Activated CD4-positive, alpha-beta T cell treated with anti-CD3 and anti-CD28 coated beads, Interleukin-2, amount 10 ng/mL, durations not matched to agents 24 days and 14 days (primary cell): Measurements from ENCODE around the gene PARP2. TPM values are rescaled to one million over a fixed set of nuclear protein-coding genes. Genes with fewer than 3 reads are reported as not detected.
A peak's percentile ranks its signal among the peaks of the same experiment; 100 is the strongest.

ENCODE experiments used
- DNase-seq: peaks from one replicate; pipeline ENCODE4 v3.0.0; 2022
- H3K27ac Mint-ChIP-seq: one replicate; pipeline ENCODE4 v1.8.0; 2022; ENCODE audit warnings: mild to moderate bottlenecking, mixed read lengths
- H3K27me3 Mint-ChIP-seq: one replicate; pipeline ENCODE4 v1.8.0; 2022; ENCODE audit warnings: mixed read lengths
- H3K36me3 Mint-ChIP-seq: one replicate; pipeline ENCODE4 v1.8.0; 2022; ENCODE audit warnings: low read depth, mild to moderate bottlenecking, mixed read lengths
- H3K4me1 Mint-ChIP-seq: one replicate; pipeline ENCODE4 v1.8.0; 2021; ENCODE audit warnings: mixed read lengths
- H3K4me3 Mint-ChIP-seq: one replicate; pipeline ENCODE4 v1.8.0; 2022; ENCODE audit warnings: mild to moderate bottlenecking, moderate library complexity, mixed read lengths
- H3K9me3 Mint-ChIP-seq: one replicate; pipeline ENCODE4 v1.8.0; 2021; ENCODE audit warnings: mixed read lengths
- intact Hi-C: fragments of 100-400 bp; cut with micrococcal nuclease; formaldehyde crosslinking; loops from one replicate; pipeline ENCODE4 v1.15.1; 2023
- total RNA-seq: library from RNA; stranded (reverse); gene quantifications from 2 replicates; pipeline ENCODE4 v1.2.3, GENCODE V29; 2022

Gene PARP2, protein sequence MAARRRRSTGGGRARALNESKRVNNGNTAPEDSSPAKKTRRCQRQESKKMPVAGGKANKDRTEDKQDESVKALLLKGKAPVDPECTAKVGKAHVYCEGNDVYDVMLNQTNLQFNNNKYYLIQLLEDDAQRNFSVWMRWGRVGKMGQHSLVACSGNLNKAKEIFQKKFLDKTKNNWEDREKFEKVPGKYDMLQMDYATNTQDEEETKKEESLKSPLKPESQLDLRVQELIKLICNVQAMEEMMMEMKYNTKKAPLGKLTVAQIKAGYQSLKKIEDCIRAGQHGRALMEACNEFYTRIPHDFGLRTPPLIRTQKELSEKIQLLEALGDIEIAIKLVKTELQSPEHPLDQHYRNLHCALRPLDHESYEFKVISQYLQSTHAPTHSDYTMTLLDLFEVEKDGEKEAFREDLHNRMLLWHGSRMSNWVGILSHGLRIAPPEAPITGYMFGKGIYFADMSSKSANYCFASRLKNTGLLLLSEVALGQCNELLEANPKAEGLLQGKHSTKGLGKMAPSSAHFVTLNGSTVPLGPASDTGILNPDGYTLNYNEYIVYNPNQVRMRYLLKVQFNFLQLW
- total RNA-seq = 32.0 and 33.1 TPM in 2 replicates

DNA sequence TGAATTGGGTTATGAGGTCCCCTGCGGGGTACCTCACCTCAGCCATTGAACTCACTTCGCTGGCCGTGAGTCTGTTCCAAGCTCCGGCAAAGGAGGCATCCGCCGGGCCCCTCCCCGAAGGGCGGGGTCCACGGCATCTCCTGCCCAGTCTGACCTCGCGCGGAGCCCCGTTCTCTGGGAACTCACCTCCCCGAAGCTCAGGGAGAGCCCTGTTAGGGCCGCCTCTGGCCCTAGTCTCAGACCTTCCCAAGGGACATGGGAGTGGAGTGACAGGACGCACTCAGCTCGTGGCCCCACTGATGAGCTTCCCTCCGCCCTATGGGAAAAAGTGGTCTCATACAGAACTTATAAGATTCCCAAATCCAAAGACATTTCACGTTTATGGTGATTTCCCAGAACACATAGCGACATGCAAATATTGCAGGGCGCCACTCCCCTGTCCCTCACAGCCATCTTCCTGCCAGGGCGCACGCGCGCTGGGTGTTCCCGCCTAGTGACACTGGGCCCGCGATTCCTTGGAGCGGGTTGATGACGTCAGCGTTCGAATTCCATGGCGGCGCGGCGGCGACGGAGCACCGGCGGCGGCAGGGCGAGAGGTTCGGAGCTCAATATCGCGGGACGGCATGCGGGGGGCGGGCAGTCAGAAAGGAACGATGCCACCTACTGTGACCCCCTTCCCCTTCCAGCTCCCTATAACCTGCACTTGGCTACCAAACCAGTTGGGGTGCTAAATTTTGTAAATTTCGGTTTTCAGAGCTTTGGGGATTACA lies at the start of gene PARP2:
Gene PARP2, plus strand, starts transcription at position 544 of the 770 bp plus-strand sequence. Its CDS starts 7 bp downstream, at position 551.
- Mint-ChIP-seq H3K4me1 (peaks cover 18% of the 10 kb centered on the region), H3K4me3 (peak within 1 kb of the TSS; percentile 99), H3K27ac (peak within 1 kb of the TSS; percentile 97), H3K36me3 (peaks cover 24% of the 10 kb centered on the region), H3K9me3 (no peaks in the 10 kb centered on the region), H3K27me3 (peaks cover 2% of the 10 kb centered on the region)
- peak; percentile 98 for DNase-seq
- intact Hi-C loops = loop anchor here (1.0 to 5.0 kb wide), 12 partner anchors 10 to 759 kb away; partner anchors contain the start of genes APEX1, CCNB1IP1, PIP4P1 and PNP

- Mint-ChIP-seq H3K27ac (peak overlapping the region; percentile 21), H3K4me1 (peaks cover 7% of the 10 kb centered on the region), H3K36me3 (peaks cover 55% of the 10 kb centered on the region), H3K27me3 (no peaks in the 10 kb centered on the region), H3K4me3 (no peak overlapping the region), H3K9me3 (no peaks in the 10 kb centered on the region)
- intact Hi-C loops = no loop called here
- DNase-seq = no peak
Measured at GRCh38 chr14:20294636-20295035, 48.8 kb upstream of the PARP2 start.

GRCh38 chr14:20295067-20295466 lies 48.4 kb upstream of the PARP2 start:
- no peak for DNase-seq
- intact Hi-C loops = no loop called here
- H3K36me3 Mint-ChIP-seq = peaks cover 53% of the 10 kb centered on the region
- peaks cover 7% of the 10 kb centered on the region for H3K4me1 Mint-ChIP-seq
- H3K27me3 Mint-ChIP-seq = no peaks in the 10 kb centered on the region
- H3K4me3 Mint-ChIP-seq = no peak overlapping the region
- H3K27ac Mint-ChIP-seq = no peak overlapping the region
- no peaks in the 10 kb centered on the region for H3K9me3 Mint-ChIP-seq

DNA sequence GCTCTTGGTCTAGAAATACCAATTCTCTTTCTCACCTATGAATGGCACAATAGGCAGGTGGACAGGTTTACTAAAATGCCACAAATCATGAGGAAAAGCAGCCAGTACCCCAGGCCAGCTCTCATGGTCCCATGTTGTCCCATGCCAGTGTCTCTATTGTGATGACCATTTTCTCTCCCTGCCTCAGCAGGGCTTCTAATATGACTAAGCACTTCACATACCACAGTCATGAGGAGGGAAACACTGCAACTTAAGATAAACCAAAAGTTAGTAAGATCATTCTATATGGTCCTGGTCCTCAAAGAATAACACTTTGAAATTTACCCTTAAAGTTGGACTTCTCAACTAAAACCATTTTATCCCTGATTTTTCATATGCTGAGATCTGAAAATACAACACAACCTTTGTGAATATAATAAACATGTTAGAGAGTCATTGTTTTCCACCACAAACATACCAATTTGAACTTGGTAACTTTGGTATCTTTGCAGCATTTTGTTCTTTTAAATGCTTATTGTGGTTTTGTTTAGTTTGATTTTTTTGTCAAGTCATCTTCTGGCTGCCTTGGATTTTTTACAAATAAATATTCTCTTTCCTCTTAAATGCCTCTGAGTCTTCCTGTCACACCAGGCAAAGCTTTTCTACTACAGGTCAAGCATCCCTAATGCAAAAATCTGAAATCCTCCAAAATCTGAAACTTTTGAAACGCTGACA lies 41.2 kb upstream of the PARP2 start:
- Mint-ChIP-seq H3K27ac (no peak overlapping the region), H3K36me3 (peaks cover 35% of the 10 kb centered on the region), H3K9me3 (no peaks in the 10 kb centered on the region), H3K4me3 (no peak overlapping the region), H3K4me1 (peaks cover 21% of the 10 kb centered on the region), H3K27me3 (peaks cover 2% of the 10 kb centered on the region)
- intact Hi-C loops = no loop called here
- DNase-seq = no peak

DNA sequence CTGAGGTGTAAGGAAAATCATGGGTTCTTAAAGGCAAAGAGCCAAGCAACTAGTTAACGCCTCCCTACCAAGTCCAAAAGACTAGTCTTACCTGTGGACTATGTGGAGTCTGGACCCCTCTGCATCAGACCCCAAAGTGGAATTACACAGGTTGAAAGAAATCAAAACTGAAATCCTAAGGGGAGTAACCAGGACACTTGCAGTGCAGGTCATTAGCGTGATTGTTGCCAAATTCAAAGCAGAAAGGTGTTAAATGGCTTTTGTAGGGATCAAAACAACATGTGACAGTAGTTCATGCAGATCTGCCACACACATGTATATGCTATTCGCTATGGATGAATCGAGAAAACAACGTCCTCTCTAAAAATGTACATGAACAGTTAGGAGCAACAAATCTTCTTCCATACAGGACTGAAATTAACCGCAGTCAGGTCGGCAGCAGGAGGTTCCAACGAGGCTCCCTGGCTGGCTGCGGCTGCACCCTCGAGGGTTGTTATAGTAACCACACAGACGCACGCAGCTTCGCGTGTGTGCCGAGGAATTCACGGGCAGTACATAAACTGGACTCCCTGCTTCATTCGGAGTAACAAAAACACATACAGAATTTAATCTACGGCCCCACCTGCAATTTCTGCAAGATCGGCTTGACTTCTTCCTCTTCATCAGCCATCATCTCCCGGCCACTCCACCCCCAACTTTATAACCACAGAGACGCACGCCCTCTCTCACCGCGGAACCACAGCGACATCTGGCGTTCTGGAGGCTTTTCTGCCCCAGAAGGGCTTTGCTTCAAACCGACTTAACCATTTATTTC lies 38.0 kb upstream of the PARP2 start, which contains the start of gene TTC5:
Gene TTC5, minus strand, starts transcription at position 687 of the 814 bp plus-strand sequence. Its CDS starts 14 bp downstream, at position 673.
- Mint-ChIP-seq H3K27ac (peak within 1 kb of the TSS; percentile 79), H3K4me3 (peak within 1 kb of the TSS; percentile 90), H3K4me1 (peaks cover 21% of the 10 kb centered on the region), H3K36me3 (peaks cover 16% of the 10 kb centered on the region), H3K9me3 (no peaks in the 10 kb centered on the region), H3K27me3 (peaks cover 2% of the 10 kb centered on the region)
- intact Hi-C loops = loop anchor here (1.0 kb wide), 1 partner anchor 304 kb away; no protein-coding TSS in a partner anchor
- DNase-seq = peak; percentile 97

GRCh38 chr14:20306079-20306423 lies 37.4 kb upstream of the PARP2 start:
- DNase-seq = no peak
- peaks cover 21% of the 10 kb centered on the region for H3K4me1 Mint-ChIP-seq
- intact Hi-C loops = no loop called here
- peaks cover 11% of the 10 kb centered on the region for H3K36me3 Mint-ChIP-seq
- H3K9me3 Mint-ChIP-seq = no peaks in the 10 kb centered on the region
- peak overlapping the region; percentile 90 for H3K4me3 Mint-ChIP-seq
- no peak overlapping the region for H3K27ac Mint-ChIP-seq
- H3K27me3 Mint-ChIP-seq = peaks cover 2% of the 10 kb centered on the region

DNA sequence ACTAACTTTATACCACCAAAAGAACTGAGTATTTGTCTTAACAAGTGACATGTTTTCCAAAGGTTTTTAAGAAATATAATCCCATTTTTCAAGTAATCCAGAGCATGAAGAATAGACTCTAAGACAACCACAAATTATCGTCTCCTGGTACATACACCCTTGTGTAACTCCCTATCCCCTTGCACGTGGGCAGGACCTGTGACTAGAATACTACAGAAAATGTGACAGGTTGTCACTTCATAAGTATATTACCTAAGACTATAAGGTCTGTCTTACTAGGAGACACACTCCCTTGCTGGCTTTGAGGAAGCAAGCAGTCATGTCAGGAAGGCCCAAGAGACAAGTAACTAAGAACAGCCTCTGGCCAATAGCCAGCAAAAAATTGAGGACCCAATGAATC lies 29.4 kb upstream of the PARP2 start:
- intact Hi-C loops = no loop called here
- DNase-seq = no peak
- no peaks in the 10 kb centered on the region for H3K9me3 Mint-ChIP-seq
- no peak overlapping the region for H3K4me3 Mint-ChIP-seq
- peaks cover 6% of the 10 kb centered on the region for H3K4me1 Mint-ChIP-seq
- H3K27me3 Mint-ChIP-seq = no peaks in the 10 kb centered on the region
- peaks cover 52% of the 10 kb centered on the region for H3K36me3 Mint-ChIP-seq
- H3K27ac Mint-ChIP-seq = no peak overlapping the region

GRCh38 chr14:20317720-20318119 lies 25.7 kb upstream of the PARP2 start:
- no peaks in the 10 kb centered on the region for H3K27me3 Mint-ChIP-seq
- no peak overlapping the region for H3K4me3 Mint-ChIP-seq
- H3K36me3 Mint-ChIP-seq = peaks cover 56% of the 10 kb centered on the region

DNA sequence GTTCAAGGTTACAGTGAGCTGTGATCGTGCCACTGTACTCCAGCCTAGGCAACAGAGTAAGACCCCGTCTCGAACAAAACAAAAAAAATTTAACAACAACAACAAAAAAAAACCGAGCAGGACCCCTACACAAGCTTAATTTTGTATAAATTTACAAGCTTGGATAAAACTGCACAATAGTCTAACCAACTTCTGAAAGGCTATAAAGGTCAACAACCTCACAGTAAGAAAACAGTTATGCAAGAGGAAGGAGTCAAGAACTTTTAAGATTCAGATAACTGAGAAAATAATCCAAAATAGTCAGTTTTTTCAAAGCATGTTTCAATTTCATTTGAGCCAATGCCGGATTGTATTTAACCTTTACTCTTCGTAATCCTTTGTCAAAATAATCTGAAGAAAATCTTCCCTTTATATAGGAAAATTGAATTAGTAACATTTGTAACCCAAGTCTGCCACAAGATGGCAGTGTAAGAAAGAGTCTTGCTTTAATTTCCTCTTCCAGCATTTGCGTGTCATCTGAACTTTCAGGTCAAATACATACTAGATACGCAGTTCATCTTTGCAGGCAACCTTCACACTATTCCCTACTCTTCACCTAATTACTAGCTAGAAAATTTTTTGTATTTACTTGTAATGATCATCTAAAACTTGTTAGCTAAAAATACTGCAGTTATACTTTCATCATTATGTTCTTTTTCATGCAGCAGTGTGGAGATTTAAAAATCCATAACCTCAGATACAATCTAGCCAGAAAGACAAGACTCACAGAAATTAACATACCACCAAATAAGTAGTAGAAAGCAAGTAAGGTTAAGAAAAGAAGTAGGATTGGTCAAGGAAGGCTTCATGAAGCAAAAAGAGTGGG lies 16.2 kb upstream of the PARP2 start:
- Mint-ChIP-seq H3K4me3 (peak overlapping the region; percentile 56), H3K4me1 (peaks cover 31% of the 10 kb centered on the region), H3K9me3 (no peaks in the 10 kb centered on the region), H3K36me3 (peaks cover 43% of the 10 kb centered on the region), H3K27me3 (no peaks in the 10 kb centered on the region), H3K27ac (peak overlapping the region; percentile 31)
- DNase-seq = peak; percentile 83
- intact Hi-C loops = loop anchor here (1.0 kb wide), 4 partner anchors 16 to 282 kb away; partner anchors contain the start of genes APEX1 and PARP2

More at GRCh38 chr14:20317720-20318119, 25.7 kb upstream of the PARP2 start:
- no peak for DNase-seq
- intact Hi-C loops = no loop called here
- Mint-ChIP-seq H3K9me3 (no peaks in the 10 kb centered on the region), H3K27ac (no peak overlapping the region), H3K4me1 (peaks cover 1% of the 10 kb centered on the region)

DNA sequence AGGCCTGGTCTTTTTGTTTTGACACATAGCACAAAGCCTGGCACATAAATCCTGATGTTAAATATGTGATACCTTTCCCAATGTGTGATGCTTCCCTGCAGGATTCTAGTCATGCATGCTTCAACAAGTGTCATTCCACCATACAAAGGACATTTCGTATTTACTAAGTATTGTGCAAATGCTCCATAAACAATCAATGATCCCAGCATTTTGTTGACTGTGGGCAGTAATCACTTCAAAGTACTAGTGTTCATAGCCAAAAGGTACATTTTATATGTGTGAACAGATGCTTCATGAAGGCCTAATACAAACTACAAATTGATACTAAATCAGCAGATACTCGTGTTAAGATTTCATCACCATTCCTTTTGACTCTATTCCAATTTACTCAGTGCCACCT lies 14.7 kb upstream of the PARP2 start:
- intact Hi-C loops = no loop called here
- peak; percentile 48 for DNase-seq
- H3K27ac Mint-ChIP-seq = no peak overlapping the region

GRCh38 chr14:20329355-20329754 lies 14.1 kb upstream of the PARP2 start:
- no peak overlapping the region for H3K27ac Mint-ChIP-seq
- intact Hi-C loops = no loop called here

More for the DNA sequence above, 14.7 kb upstream of the PARP2 start:
- H3K27me3 Mint-ChIP-seq = no peaks in the 10 kb centered on the region
- H3K9me3 Mint-ChIP-seq = no peaks in the 10 kb centered on the region
- peaks cover 35% of the 10 kb centered on the region for H3K4me1 Mint-ChIP-seq
- H3K36me3 Mint-ChIP-seq = peaks cover 38% of the 10 kb centered on the region
- H3K4me3 Mint-ChIP-seq = no peak overlapping the region

GRCh38 chr14:20331053-20331613 lies 12.3 kb upstream of the PARP2 start:
- Mint-ChIP-seq H3K4me3 (peak overlapping the region; percentile 54), H3K27ac (peak overlapping the region; percentile 23), H3K4me1 (peaks cover 45% of the 10 kb centered on the region), H3K27me3 (no peaks in the 10 kb centered on the region), H3K36me3 (peaks cover 26% of the 10 kb centered on the region), H3K9me3 (no peaks in the 10 kb centered on the region)
- intact Hi-C loops = no loop called here
- DNase-seq = no peak

More at GRCh38 chr14:20329355-20329754, 14.1 kb upstream of the PARP2 start:
- Mint-ChIP-seq H3K27me3 (no peaks in the 10 kb centered on the region), H3K4me3 (no peak overlapping the region), H3K36me3 (peaks cover 34% of the 10 kb centered on the region), H3K4me1 (peaks cover 38% of the 10 kb centered on the region), H3K9me3 (no peaks in the 10 kb centered on the region)
- DNase-seq = no peak
